ENCODE results near the gene SOS2.
"Not testable (repeated sequence)": the region's sequence is repeated elsewhere in the genome, so short reads cannot be mapped to it uniquely, and the experiment has no call there.

SOS2 gene

GRCh38 chr14:50085570-50086320 lies 145.6 kb downstream of the SOS2 start:
- no peak for DNase-seq (ENCODE audit: low spot score)

- DNase-seq (ENCODE audit: low spot score): no peak
Observed at GRCh38 chr14:50084666-50085065, 146.7 kb downstream of the SOS2 start.

- DNase-seq (ENCODE audit: low spot score): no peak
Observed at GRCh38 chr14:50083467-50084337, 147.7 kb downstream of the SOS2 start.

GRCh38 chr14:50082784-50083466 lies 148.5 kb downstream of the SOS2 start:
- no peak for DNase-seq (ENCODE audit: low spot score)

GRCh38 chr14:50082308-50082742 lies 149.1 kb downstream of the SOS2 start:
- DNase-seq (ENCODE audit: low spot score): no peak

GRCh38 chr14:50079103-50079502 lies 152.3 kb downstream of the SOS2 start:
- not testable (repeated sequence) for DNase-seq (ENCODE audit: low spot score)

GRCh38 chr14:50073663-50074062 lies 157.7 kb downstream of the SOS2 start:
- not testable (repeated sequence) for DNase-seq (ENCODE audit: low spot score)

- DNase-seq (ENCODE audit: low spot score): no peak
Observed at GRCh38 chr14:50072395-50072794, 159.0 kb downstream of the SOS2 start.

GRCh38 chr14:50070840-50071548 lies 160.4 kb downstream of the SOS2 start:
- no peak for DNase-seq (ENCODE audit: low spot score)

GRCh38 chr14:50070230-50070629 lies 161.1 kb downstream of the SOS2 start:
- DNase-seq (ENCODE audit: low spot score): no peak

- no peak for DNase-seq (ENCODE audit: low spot score)
Observed at GRCh38 chr14:50069325-50069724, 162.1 kb downstream of the SOS2 start.

GRCh38 chr14:50068496-50068895 lies 162.9 kb downstream of the SOS2 start:
- DNase-seq (ENCODE audit: low spot score): no peak

- DNase-seq (ENCODE audit: low spot score): no peak
Observed at GRCh38 chr14:50067723-50068495, 163.5 kb downstream of the SOS2 start.

All from hematopoietic multipotent progenitor cell treated with erythropoietin and hydrocortisone succinate and interleukin-3 and kit ligand, for 17 days (in vitro differentiated cells).